CD4-positive, alpha-beta T cell treated with Interferon gamma for 1 hour (primary cell): ENCODE measurements around the gene SYTL5.
"Not testable (repeated sequence)": the region's sequence is repeated elsewhere in the genome, so short reads cannot be mapped to it uniquely, and the experiment has no call there.

ENCODE experiments used
- DNase-seq: peaks from one replicate; pipeline ENCODE4 v3.0.0-alpha.2; 2020

The SYTL5 gene

GRCh38 chrX:38006291-38006690, at the start of gene SYTL5:
TSS of gene SYTL5 (plus strand) at chrX:38006553. CDS start at chrX:38033890, 27,337 bp downstream.
- no peak for DNase-seq

GRCh38 chrX:37958525-37959211, 47.7 kb upstream of the SYTL5 start:
- no peak for DNase-seq

- DNase-seq = no peak
Observed at GRCh38 chrX:37959212-37960021, 46.9 kb upstream of the SYTL5 start.

- DNase-seq = no peak
Observed at GRCh38 chrX:37961118-37961517, 45.2 kb upstream of the SYTL5 start.

GRCh38 chrX:37967714-37968113, 38.6 kb upstream of the SYTL5 start:
- no peak for DNase-seq

GRCh38 chrX:37975421-37975820, 30.9 kb upstream of the SYTL5 start:
- DNase-seq = no peak

- no peak for DNase-seq
Observed at GRCh38 chrX:37976153-37976552, 30.2 kb upstream of the SYTL5 start.

- DNase-seq = no peak
Observed at GRCh38 chrX:37984880-37985279, 21.5 kb upstream of the SYTL5 start.

GRCh38 chrX:37986893-37987292, 19.5 kb upstream of the SYTL5 start:
- DNase-seq = no peak

- DNase-seq = no peak
Observed at GRCh38 chrX:37989304-37989703, 17.0 kb upstream of the SYTL5 start.

- not testable (repeated sequence) for DNase-seq
Observed at GRCh38 chrX:37991303-37991702, 15.1 kb upstream of the SYTL5 start.

GRCh38 chrX:37993176-37993575, 13.2 kb upstream of the SYTL5 start:
- DNase-seq = no peak

- peak; percentile 15 for DNase-seq
Observed at GRCh38 chrX:37993837-37994619, 12.3 kb upstream of the SYTL5 start.

GRCh38 chrX:37995428-37995827, 10.9 kb upstream of the SYTL5 start:
- no peak for DNase-seq

GRCh38 chrX:37997096-37997495, 9.3 kb upstream of the SYTL5 start:
- no peak for DNase-seq

GRCh38 chrX:37998586-37999262, 7.6 kb upstream of the SYTL5 start:
- no peak for DNase-seq

- DNase-seq = no peak
Observed at GRCh38 chrX:38000706-38001105, 5.6 kb upstream of the SYTL5 start.

- DNase-seq = no peak
Observed at GRCh38 chrX:38004046-38004445, 2.3 kb upstream of the SYTL5 start.

- no peak for DNase-seq
Observed at GRCh38 chrX:38006778-38007177, 425 bp downstream of the SYTL5 start.

- no peak for DNase-seq
Observed at GRCh38 chrX:38008658-38009057, 2.3 kb downstream of the SYTL5 start.

GRCh38 chrX:38009641-38010040, 3.3 kb downstream of the SYTL5 start:
- DNase-seq = no peak

GRCh38 chrX:38018766-38019425, 12.5 kb downstream of the SYTL5 start:
- DNase-seq = no peak
